Measurements from ENCODE around the gene CPTP.

CPTP gene

DNA sequence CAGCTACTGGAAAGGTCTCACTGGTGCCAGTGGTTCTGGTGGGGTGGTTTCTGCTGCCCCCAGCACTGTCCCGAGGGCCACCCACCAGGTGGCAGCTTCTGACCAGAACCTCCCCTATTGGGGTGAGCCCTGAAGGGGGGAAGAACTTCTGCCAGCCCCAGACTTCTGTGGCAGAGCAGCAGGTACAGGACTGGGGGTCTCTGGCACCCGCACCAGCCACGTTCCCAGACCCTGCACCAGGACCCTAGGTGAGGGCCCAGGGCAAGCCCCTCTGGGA lies 14.6 kb upstream of the CPTP start:
- no peak for TF ChIP-seq CTCF (IDR thresholded peaks at IDR 0.05)

DNA sequence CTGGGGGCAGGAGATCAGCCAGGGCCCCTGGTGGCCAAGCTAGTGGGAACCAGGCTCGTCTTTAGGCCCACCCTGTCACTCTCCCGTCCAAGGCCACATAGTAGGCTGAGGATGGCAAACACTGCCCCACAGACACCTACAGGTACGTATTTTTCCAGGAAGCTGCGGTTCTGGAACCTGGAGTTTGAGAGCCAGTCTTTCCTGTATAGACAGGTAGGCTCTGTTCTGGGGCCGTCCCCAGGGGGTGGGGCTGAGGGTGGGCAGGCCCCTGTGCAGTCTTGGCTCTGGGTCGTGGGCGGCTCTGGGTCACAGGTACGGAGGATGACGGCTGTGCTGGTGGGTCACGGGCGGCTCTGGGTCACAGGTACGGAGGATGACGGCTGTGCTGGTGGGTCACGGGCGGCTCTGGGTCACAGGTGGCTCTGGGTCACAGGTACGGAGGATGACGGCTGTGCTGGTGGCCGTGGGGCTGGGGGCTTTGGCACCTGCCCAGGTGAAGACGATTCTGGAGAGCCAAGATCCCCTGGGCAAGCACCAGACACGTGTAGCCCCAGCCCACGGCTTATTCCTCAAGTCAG lies 14.0 kb upstream of the CPTP start:
- TF ChIP-seq CTCF (IDR thresholded peaks at IDR 0.05), result no peak

DNA sequence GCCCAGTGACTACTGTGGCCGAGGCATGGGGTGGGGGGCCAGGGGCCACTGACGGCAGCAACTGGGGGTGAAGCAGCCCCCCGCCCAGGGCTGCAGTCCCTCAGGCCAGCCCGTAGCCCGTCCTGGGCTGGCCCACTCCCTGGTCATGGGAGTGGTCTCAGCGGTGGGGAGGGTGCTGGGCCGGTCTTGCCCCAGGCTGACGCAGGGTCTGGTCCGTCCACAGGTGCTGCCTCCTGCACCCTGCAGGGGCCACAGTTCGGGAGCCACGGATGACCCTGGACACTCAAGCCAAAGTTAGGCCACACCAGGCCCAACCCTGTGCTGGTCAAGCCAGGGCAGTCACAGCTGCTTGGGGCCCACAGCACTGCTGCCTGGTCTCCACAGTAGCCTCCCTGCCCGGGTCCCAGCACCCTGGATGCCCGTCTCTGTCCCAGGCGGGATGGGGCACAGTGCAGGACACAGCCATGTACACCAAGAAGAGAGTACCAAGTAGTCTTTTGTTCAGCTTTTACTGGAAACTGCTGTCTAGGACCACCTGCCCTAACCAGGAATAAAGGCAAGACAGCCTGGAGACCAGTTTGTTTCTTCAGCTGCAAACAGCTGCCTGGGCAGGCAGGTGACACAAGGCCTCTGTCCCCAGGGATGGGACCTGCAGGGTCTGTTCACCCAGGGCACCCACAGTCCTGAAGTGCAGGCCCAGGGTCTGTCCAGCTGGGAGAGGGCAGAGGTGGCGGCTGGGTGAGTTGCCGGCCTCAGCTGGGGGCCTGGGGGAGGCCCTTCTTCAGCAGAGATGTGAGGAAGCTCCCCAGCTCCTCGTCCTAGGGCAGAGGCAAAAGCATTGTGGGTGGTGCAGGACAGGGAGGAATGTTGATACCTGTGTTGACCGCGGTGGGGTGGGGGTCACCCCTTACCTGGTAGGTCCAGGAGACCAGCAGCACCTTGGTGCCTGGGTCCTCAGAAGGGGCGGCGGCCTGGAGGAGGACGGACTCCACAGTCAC lies 13.2 kb upstream of the CPTP start:
- no peak for TF ChIP-seq CTCF (IDR thresholded peaks at IDR 0.05)

- TF ChIP-seq CTCF (IDR thresholded peaks at IDR 0.05), result no peak
These were observed 11.9 kb upstream of the CPTP start for GRCh38 chr1:1312450-1313314.

DNA sequence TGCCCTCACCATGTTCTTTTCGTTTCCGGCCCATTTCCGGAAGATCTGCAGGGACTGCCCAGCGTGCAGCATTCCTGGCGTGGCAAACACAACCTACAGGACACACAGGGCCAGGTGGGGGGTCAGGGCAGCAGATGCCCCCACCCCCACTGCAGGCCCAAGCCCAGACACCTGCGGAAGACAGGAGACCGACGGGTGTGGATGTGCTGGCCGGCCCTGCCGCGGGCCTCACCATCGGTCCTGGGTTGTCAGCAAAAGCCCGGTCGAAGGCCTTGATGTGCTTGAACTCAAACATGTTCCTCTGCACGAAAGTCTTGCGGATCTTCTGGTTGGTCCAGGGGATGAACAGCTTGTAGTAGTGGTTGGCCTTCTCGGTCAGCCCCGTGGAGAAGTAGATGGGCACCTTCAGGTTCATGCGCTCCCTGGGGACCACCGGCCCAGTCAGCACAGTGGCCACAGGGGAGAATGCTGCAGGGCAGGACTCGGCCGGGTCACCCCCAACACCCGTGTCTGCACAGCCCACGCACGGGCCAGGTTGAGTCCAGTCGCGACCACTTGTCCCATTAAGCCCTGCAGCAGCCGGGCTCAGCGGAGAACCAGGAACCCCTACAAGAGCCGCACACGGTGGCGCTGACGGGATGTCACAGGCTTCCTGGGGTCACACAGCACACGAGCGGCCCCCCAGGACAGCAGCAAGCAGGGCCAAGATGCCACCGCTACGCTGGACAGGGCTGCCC lies 10.9 kb upstream of the CPTP start:
- TF ChIP-seq CTCF (IDR thresholded peaks at IDR 0.05), result no peak

- TF ChIP-seq CTCF (IDR thresholded peaks at IDR 0.05), result no peak
These were observed 10.4 kb upstream of the CPTP start for GRCh38 chr1:1314237-1314586.
